Posterior vena cava (tissue), 2 donors: ENCODE data around the gene NPDC1. TPM values are rescaled to one million over a fixed set of nuclear protein-coding genes. Genes with fewer than 3 reads are reported as not detected.

Experiments
- DNase-seq: peaks from one replicate; pipeline ENCODE4 v3.0.0-alpha.2; 2020; ENCODE audit warnings: low spot score
- intact Hi-C, 2 donors: fragments of 100-400 bp; cut with DNase I; formaldehyde crosslinking; loops; one replicate each; pipeline versions ENCODE4 v1.14.1 to v1.14.2; 2022 to 2023
- total RNA-seq, 2 donors: library from RNA; stranded (reverse); fragmentation: NEBNext Ultra II Directional; extraction: Animal tissue kit (Norgen Biotek cat#: 25700); gene quantifications; one replicate each; pipeline ENCODE4 v1.2.1, GENCODE V29; 2021
- donor health status: DM: yes; HTN: yes; CAD: no.
- donor health status: DM: yes; HTN: yes; CAD: no.

Gene NPDC1
- total RNA-seq, 2 donors from 2014 or later = 129 to 133 TPM

- intact Hi-C loops = no loop called here
- no peak for DNase-seq
These were observed 25.0 kb downstream of the NPDC1 start for GRCh38 chr9:137020771-137021567.

GRCh38 chr9:137019891-137020683, 25.9 kb downstream of the NPDC1 start:
- no peak for DNase-seq
- intact Hi-C loops = loop anchor here in 1 of 2 donors (5.0 kb wide), 1 partner anchor 413 kb away; no protein-coding TSS in a partner anchor

GRCh38 chr9:137018761-137019559, 27.0 kb downstream of the NPDC1 start:
- no peak for DNase-seq
- intact Hi-C loops = loop anchor here in 1 of 2 donors (5.0 kb wide), 1 partner anchor 412 kb away; no protein-coding TSS in a partner anchor

GRCh38 chr9:137017791-137018497, 28.0 kb downstream of the NPDC1 start:
- no peak for DNase-seq
- intact Hi-C loops = loop anchor here in 1 of 2 donors (5.0 kb wide), 1 partner anchor 411 kb away; no protein-coding TSS in a partner anchor

- no peak for DNase-seq
- intact Hi-C loops = loop anchor here in 1 of 2 donors (5.0 kb wide), 1 partner anchor 410 kb away; no protein-coding TSS in a partner anchor
These were observed 28.9 kb downstream of the NPDC1 start for GRCh38 chr9:137017071-137017470.

- DNase-seq = no peak
- intact Hi-C loops = loop anchor here in 1 of 2 donors (5.0 kb wide), 1 partner anchor 409 kb away; no protein-coding TSS in a partner anchor
These were observed 29.5 kb downstream of the NPDC1 start for GRCh38 chr9:137016436-137016835.

- DNase-seq = no peak
- intact Hi-C loops = loop anchor here in 1 of 2 donors (5.0 kb wide), 1 partner anchor 409 kb away; no protein-coding TSS in a partner anchor
These were observed 30.0 kb downstream of the NPDC1 start for GRCh38 chr9:137015976-137016375.

- intact Hi-C loops = loop anchor here in 1 of 2 donors (5.0 kb wide), 1 partner anchor 408 kb away; no protein-coding TSS in a partner anchor
- no peak for DNase-seq
These were observed 30.4 kb downstream of the NPDC1 start for GRCh38 chr9:137015540-137015930.

GRCh38 chr9:137014776-137015539, 31.0 kb downstream of the NPDC1 start:
- no peak for DNase-seq
- intact Hi-C loops = loop anchor here in 1 of 2 donors (5.0 kb wide), 1 partner anchor 408 kb away; no protein-coding TSS in a partner anchor

GRCh38 chr9:137014166-137014565, 31.8 kb downstream of the NPDC1 start:
- no peak for DNase-seq
- intact Hi-C loops = no loop called here

- intact Hi-C loops = no loop called here
- DNase-seq = no peak
These were observed 32.4 kb downstream of the NPDC1 start for GRCh38 chr9:137013571-137013940.

GRCh38 chr9:137012694-137013570, 33.0 kb downstream of the NPDC1 start:
- no peak for DNase-seq
- intact Hi-C loops = no loop called here

- intact Hi-C loops = no loop called here
- no peak for DNase-seq
These were observed 33.9 kb downstream of the NPDC1 start for GRCh38 chr9:137011907-137012675.

- no peak for DNase-seq
- intact Hi-C loops = no loop called here
These were observed 34.8 kb downstream of the NPDC1 start for GRCh38 chr9:137011156-137011555.

- intact Hi-C loops = no loop called here
- DNase-seq = no peak
These were observed 35.8 kb downstream of the NPDC1 start for GRCh38 chr9:137009938-137010732.
